Naive thymus-derived CD4-positive, alpha-beta T cell (primary cell): ENCODE measurements around the gene BDH2. TPM values are rescaled to one million over a fixed set of nuclear protein-coding genes. Genes with fewer than 3 reads are reported as not detected.

Experiments
- ATAC-seq: fragments of 150-1000 bp; cut with Tn5 transposase; 2 replicates; pipeline ENCODE4 v1.10.0; 2021; ENCODE audit warnings: mild to moderate bottlenecking, moderate library complexity
- CTCF ChIA-PET: fragments of 350-600 bp; sonication (Branson Sonifier 250); formaldehyde crosslinking; loops from one replicate; lab custom pipeline; 2021; ENCODE audit warnings: antibody characterized with exemption; lab: Charles Lee
- POLR2A ChIA-PET: fragments of 350-600 bp; sonication (Branson Sonifier 250); formaldehyde crosslinking; loops from one replicate; lab custom pipeline; 2021; ENCODE audit warnings: antibody characterized with exemption, inconsistent platforms; lab: Charles Lee
- DNase-seq, 9 donors: peaks; one replicate each; pipeline versions ENCODE4 v3.0.0 to v3.0.0-alpha.2; 2020 to 2022; ENCODE audit warnings: mixed read lengths in 1 of 9
- H3K27ac ChIP-seq: one replicate; pipeline ENCODE4 v1.7.0; 2013; ENCODE audit warnings: mild to moderate bottlenecking, low read depth, low read length, moderate library complexity
- H3K27me3 ChIP-seq, 2 donors: one replicate each; pipeline ENCODE4 v1.7.0; 2013; ENCODE audit warnings: low read length in 2 of 2, mild to moderate bottlenecking in 2 of 2, moderate library complexity in 2 of 2; ENCODE audit not compliant: control insufficient read depth in 2 of 2, insufficient read depth in 2 of 2
- H3K36me3 ChIP-seq, 3 experiments: 1 replicate in 2 of 3; 2 replicates in 1 of 3; pipeline ENCODE4 v1.7.0; 2013; ENCODE audit warnings: low read length in 3 of 3, mild to moderate bottlenecking in 3 of 3, moderate library complexity in 1 of 3; ENCODE audit not compliant: insufficient read depth in 3 of 3, control insufficient read depth in 2 of 3
- H3K4me1 ChIP-seq, 2 donors: one replicate each; pipeline ENCODE4 v1.7.0; 2013; ENCODE audit warnings: low read length in 2 of 2, mild to moderate bottlenecking in 2 of 2, moderate library complexity in 1 of 2; ENCODE audit not compliant: control insufficient read depth in 2 of 2, insufficient read depth in 2 of 2
- H3K4me3 ChIP-seq: 2 replicates; pipeline ENCODE4 v1.7.0; 2013; ENCODE audit warnings: mild to moderate bottlenecking, low read length
- H3K9me3 ChIP-seq, 3 experiments: 1 replicate in 2 of 3; 2 replicates in 1 of 3; pipeline ENCODE4 v1.7.0; 2013; ENCODE audit warnings: low read length in 3 of 3; ENCODE audit not compliant: control insufficient read depth in 2 of 3
- H3K27ac Mint-ChIP-seq, 9 donors: one replicate each; pipeline ENCODE4 v1.8.0; 2020 to 2022; ENCODE audit warnings: mixed read lengths in 9 of 9, mild to moderate bottlenecking in 8 of 9, moderate library complexity in 5 of 9, inconsistent platforms in 2 of 9
- H3K27me3 Mint-ChIP-seq, 5 donors: one replicate each; pipeline ENCODE4 v1.8.0; 2021 to 2022; ENCODE audit warnings: mixed read lengths in 5 of 5, mild to moderate bottlenecking in 1 of 5
- H3K36me3 Mint-ChIP-seq, 5 donors: one replicate each; pipeline ENCODE4 v1.8.0; 2020 to 2022; ENCODE audit warnings: mixed read lengths in 5 of 5, mild to moderate bottlenecking in 3 of 5, inconsistent platforms in 1 of 5
- H3K4me1 Mint-ChIP-seq, 7 donors: one replicate each; pipeline ENCODE4 v1.8.0; 2020 to 2022; ENCODE audit warnings: mixed read lengths in 7 of 7, mild to moderate bottlenecking in 3 of 7, inconsistent platforms in 1 of 7
- H3K4me3 Mint-ChIP-seq, 10 donors: one replicate each; pipeline ENCODE4 v1.8.0; 2020 to 2022; ENCODE audit warnings: mild to moderate bottlenecking in 10 of 10, mixed read lengths in 10 of 10, moderate library complexity in 6 of 10, inconsistent platforms in 2 of 10
- H3K9me3 Mint-ChIP-seq, 11 donors: one replicate each; pipeline ENCODE4 v1.8.0; 2020 to 2022; ENCODE audit warnings: mixed read lengths in 11 of 11, mild to moderate bottlenecking in 4 of 11, inconsistent platforms in 1 of 11, moderate library complexity in 1 of 11
- intact Hi-C, 2 donors: fragments of 100-400 bp; cut with micrococcal nuclease; formaldehyde crosslinking; loops; one replicate each; pipeline ENCODE4 v1.15.1; 2023
- polyA plus RNA-seq, 2 donors: library from polyadenylated mRNA; unstranded; fragments of 300-500 nt; fragmentation: Illumina TruSeq; gene quantifications; one replicate each; pipeline ENCODE4 v1.2.3, GENCODE V29; 2021
- total RNA-seq, 6 experiments: library from RNA in 5 of 6; stranded (reverse) in 5 of 6; gene quantifications; 1 replicate in 5 of 6; 2 replicates in 1 of 6; pipeline ENCODE4 v1.2.3 and lab custom pipeline; 2021 to 2026

Gene BDH2
- total and polyA plus RNA-seq, 7 experiments from 2014 or later = 8.4 to 41.0 (median 20.7) TPM

DNA sequence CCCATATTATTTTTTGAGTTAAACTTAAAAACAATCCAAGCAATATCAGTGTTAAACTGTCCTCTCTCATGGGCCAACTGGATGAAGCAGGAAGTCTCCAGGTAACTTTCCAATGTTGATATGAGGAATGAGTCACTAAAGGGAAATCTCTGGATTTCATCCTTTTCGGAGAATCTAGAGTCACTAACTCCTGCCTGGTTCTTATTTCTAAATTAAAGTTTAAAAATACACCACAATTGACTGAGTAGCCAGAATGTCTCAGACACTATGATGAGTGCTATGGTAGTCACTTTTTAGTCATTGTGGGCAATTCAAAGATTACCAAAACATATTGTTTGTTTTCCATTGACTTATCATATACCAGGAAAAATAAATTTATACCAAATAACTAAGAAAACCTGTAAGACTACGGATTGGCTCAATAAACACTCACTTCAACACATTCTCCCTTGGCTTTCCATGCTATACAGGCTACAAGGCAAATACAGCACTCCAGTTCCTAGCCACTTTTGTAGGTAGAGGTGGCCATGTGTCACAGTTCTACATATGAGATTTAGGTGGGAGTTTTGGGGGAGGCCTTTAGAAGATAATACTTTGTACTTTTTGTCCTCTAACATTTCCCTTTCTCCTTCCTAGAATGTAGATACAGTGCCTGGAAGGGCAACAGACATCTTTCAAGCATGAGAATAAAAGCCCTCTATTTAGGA, 31.6 kb downstream of the BDH2 start:
- ChIA-PET CTCF (no interaction called here), POLR2A (no interaction called here)
- no peaks in the 10 kb centered on the region for H3K4me1 ChIP-seq
- no peak for DNase-seq
- H3K4me3 ChIP-seq = no peak overlapping the region
- ATAC-seq = no peak
- no peaks in the 10 kb centered on the region for H3K9me3 ChIP-seq
- H3K27me3 ChIP-seq = no peaks in the 10 kb centered on the region
- Mint-ChIP-seq H3K9me3 (no peaks in the 10 kb centered on the region), H3K27me3 (no peaks in the 10 kb centered on the region), H3K27ac (no peak overlapping the region), H3K4me3 (no peak overlapping the region), H3K36me3 (peaks cover 0 to 34% (median 23%) of the 10 kb centered on the region in 5 donors), H3K4me1 (peaks cover 0 to 26% (median 8%) of the 10 kb centered on the region in 7 donors)
- H3K36me3 ChIP-seq = no peaks in the 10 kb centered on the region
- intact Hi-C loops = no loop called here
- no peak overlapping the region for H3K27ac ChIP-seq

DNA sequence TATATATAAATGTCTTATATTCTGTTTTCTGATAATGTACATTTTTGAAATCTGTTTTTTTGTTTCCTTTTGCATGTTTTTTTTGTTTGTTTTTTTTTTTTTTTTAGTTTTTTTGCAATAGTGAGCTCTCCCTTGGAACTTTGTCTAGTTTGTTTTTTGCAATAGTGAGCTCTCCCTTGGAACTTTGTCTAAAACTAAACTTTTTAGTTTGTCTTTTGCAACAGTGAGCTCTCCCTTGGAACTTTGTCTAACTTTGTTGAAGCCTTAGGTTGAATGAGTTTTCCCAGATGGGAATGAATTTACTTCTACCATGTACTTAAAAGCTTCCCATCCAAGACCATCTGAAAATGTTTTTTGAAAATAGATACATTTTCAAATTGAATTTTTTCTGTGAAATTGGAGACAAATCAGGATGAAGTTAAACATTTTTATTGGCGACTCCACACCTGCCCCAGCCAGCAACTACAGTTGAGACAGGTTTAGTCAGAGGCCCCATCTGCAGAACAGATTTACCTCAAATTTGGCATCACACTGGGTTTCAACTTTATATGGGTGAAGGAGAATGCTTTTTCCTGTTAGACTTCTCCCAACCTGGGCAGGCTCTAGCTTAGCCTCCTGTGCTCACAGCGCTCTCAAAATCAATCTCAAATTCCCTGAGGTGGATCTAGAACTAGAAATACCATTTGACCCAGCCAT, 39.0 kb downstream of the BDH2 start:
- no peak overlapping the region for H3K4me3 Mint-ChIP-seq
- no peak overlapping the region for H3K27ac Mint-ChIP-seq
- Histone ChIP-seq H3K27ac (no peak overlapping the region), H3K27me3 (no peaks in the 10 kb centered on the region), H3K4me1 (no peaks in the 10 kb centered on the region), H3K36me3 (peaks cover 0 to 4% (median 0%) of the 10 kb centered on the region in 3 experiments), H3K9me3 (no peaks in the 10 kb centered on the region), H3K4me3 (no peak overlapping the region)
- H3K4me1 Mint-ChIP-seq = peaks cover 0 to 12% (median 0%) of the 10 kb centered on the region in 7 donors
- peaks cover 0 to 46% (median 25%) of the 10 kb centered on the region in 5 donors for H3K36me3 Mint-ChIP-seq
- H3K9me3 Mint-ChIP-seq = peaks cover 0 to 3% (median 0%) of the 10 kb centered on the region in 11 donors
- intact Hi-C loops = no loop called here
- CTCF ChIA-PET = no interaction called here
- ATAC-seq (no peak), DNase-seq (no peak)
- H3K27me3 Mint-ChIP-seq = no peaks in the 10 kb centered on the region
- POLR2A ChIA-PET = no interaction called here

DNA sequence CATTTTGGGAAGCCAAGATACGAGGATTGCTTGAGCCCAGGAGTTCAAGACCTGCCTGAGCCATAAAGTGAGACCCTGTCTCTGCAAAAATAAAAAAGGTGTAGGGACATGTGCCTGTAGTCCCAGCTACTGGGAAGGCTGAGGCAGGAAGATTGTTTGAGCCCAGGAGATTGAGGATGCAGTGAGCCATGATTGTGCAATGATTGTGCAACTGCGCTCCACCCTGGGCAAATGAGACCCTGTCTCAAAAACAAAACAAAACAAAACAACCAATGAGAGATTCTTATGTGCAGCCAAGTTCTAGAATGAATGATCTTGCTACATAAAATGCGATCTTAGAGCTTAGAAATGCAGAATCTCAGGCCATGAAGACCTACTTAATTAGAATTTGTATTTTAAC, 45.6 kb downstream of the BDH2 start:
- no peak for DNase-seq
- H3K4me1 ChIP-seq = no peaks in the 10 kb centered on the region
- H3K27me3 ChIP-seq = no peaks in the 10 kb centered on the region
- Mint-ChIP-seq H3K4me1 (peaks cover 0 to 12% (median 0%) of the 10 kb centered on the region in 7 donors), H3K9me3 (no peaks in the 10 kb centered on the region), H3K4me3 (no peak overlapping the region), H3K27me3 (no peaks in the 10 kb centered on the region), H3K27ac (no peak overlapping the region), H3K36me3 (peaks cover 0 to 18% (median 9%) of the 10 kb centered on the region in 5 donors)
- no peak overlapping the region for H3K4me3 ChIP-seq
- intact Hi-C loops = no loop called here
- H3K9me3 ChIP-seq = no peaks in the 10 kb centered on the region
- peaks cover 0 to under 1% (median 0%) of the 10 kb centered on the region in 3 experiments for H3K36me3 ChIP-seq
- ChIA-PET POLR2A (no interaction called here), CTCF (interaction anchor here (0.6 to 0.7 kb wide), 2 partner anchors 46 to 184 kb away, joined by 3 read pairs; partner anchors contain the start of gene BDH2)
- H3K27ac ChIP-seq = no peak overlapping the region
- no peak for ATAC-seq

DNA sequence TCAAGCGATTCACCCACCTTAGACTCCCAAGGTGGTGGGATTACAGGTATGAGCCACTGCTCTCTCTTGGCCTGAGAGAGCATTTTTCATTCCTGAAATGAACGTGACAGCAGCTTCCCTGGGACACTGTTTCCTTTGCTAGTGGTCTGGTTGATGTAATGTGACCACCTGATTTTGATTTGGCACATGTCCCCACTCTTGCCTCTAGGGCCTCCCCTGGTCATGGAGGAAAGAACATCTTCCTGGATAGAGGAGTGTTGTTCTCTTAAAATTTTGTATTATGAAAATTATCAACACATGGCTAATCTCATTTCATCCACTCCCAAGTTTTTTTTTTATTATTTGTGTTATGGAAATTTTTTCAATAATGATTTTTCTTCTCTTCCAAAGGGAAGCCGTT, 46.9 kb downstream of the BDH2 start:
- H3K36me3 Mint-ChIP-seq = peaks cover 0 to 20% (median 14%) of the 10 kb centered on the region in 5 donors
- H3K27ac ChIP-seq = no peak overlapping the region
- no peak for ATAC-seq
- no peak overlapping the region for H3K27ac Mint-ChIP-seq
- ChIA-PET POLR2A (interaction anchor here (0.9 kb wide), 1 partner anchor 37 kb away, joined by 3 read pairs; no protein-coding TSS in a partner anchor), CTCF (interaction anchor here (0.6 kb wide), 1 partner anchor 11 kb away, joined by 3 read pairs; no protein-coding TSS in a partner anchor)
- peaks cover 0 to 12% (median 0%) of the 10 kb centered on the region in 7 donors for H3K4me1 Mint-ChIP-seq
- H3K4me3 Mint-ChIP-seq = no peak overlapping the region
- peaks cover 0 to 7% (median 0%) of the 10 kb centered on the region in 3 experiments for H3K36me3 ChIP-seq
- intact Hi-C loops = no loop called here
- no peaks in the 10 kb centered on the region for H3K27me3 Mint-ChIP-seq
- H3K27me3 ChIP-seq = no peaks in the 10 kb centered on the region
- H3K4me1 ChIP-seq = no peaks in the 10 kb centered on the region
- H3K9me3 Mint-ChIP-seq = no peaks in the 10 kb centered on the region
- no peak for DNase-seq
- no peak overlapping the region for H3K4me3 ChIP-seq
- no peaks in the 10 kb centered on the region for H3K9me3 ChIP-seq

DNA sequence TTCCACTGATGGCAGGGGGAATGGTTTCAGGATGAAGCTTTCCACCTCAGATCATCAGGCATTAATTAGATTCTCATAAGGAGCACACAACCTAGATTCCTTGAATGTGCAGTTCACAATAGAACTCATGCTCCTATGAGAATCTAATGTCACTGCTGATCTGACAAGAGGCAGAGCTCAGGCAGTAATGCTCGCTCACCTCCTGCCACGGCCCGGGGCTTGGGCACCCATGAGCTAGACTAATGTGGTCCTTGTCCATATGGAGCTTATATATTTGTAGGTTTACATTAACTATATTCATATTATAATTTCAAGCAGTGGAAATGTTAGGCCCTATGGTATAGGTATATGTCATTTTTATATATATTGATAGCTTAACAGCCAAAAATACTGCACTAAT, 47.5 kb downstream of the BDH2 start:
- Histone ChIP-seq H3K9me3 (no peaks in the 10 kb centered on the region), H3K4me1 (no peaks in the 10 kb centered on the region), H3K36me3 (peaks cover 0 to 7% (median 0%) of the 10 kb centered on the region in 3 experiments), H3K4me3 (no peak overlapping the region), H3K27ac (no peak overlapping the region), H3K27me3 (no peaks in the 10 kb centered on the region)
- Mint-ChIP-seq H3K4me1 (peaks cover 0 to 12% (median 0%) of the 10 kb centered on the region in 7 donors), H3K27me3 (no peaks in the 10 kb centered on the region), H3K4me3 (no peak overlapping the region), H3K27ac (no peak overlapping the region), H3K9me3 (no peaks in the 10 kb centered on the region), H3K36me3 (peaks cover 0 to 23% (median 13%) of the 10 kb centered on the region in 5 donors)
- ChIA-PET CTCF (no interaction called here), POLR2A (interaction anchor here (0.7 to 0.9 kb wide), 2 partner anchors 15 to 38 kb away, joined by 3 to 5 read pairs; no protein-coding TSS in a partner anchor)
- ATAC-seq (no peak), DNase-seq (no peak)
- intact Hi-C loops = no loop called here

DNA sequence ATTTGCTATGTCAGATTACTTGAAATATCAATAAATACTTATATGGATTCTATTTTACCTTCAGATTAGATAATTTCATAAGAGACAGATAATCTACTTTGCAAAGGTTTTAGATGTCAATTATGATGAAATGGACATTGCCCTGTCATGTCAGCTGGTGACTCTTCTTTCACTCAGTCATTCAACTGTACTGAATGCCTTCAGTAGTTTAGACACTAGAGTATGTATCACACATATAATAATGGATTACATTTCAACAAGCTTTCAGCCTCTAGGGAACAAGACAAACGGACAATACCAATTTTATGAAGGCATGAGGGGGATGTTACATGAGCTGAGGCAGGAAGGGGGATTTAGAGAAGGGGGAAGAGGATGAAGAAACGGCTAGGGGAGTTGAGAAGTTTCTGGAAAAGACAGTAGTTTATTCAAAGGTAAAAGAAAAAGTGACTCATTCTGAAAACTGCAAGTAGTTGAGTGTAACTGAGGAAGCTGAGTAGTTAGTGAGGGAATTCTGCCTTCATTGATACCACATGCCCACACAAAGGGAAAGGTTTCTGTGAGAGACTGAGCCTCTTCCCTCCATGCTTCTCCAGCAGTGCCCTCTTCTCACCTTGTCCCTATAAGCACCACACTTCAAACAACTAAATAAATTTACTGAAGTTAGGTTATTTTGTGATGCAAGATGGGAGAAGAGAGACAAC, 48.7 kb downstream of the BDH2 start:
- intact Hi-C loops = no loop called here
- H3K9me3 ChIP-seq = no peaks in the 10 kb centered on the region
- Mint-ChIP-seq H3K27ac (peak overlapping the region in 1 of 9 donors; percentile 6), H3K36me3 (peaks cover 0 to 22% (median 13%) of the 10 kb centered on the region in 5 donors), H3K9me3 (no peaks in the 10 kb centered on the region), H3K4me3 (no peak overlapping the region), H3K27me3 (no peaks in the 10 kb centered on the region), H3K4me1 (peaks cover 0 to 15% (median 0%) of the 10 kb centered on the region in 7 donors)
- no peak overlapping the region for H3K4me3 ChIP-seq
- H3K27me3 ChIP-seq = no peaks in the 10 kb centered on the region
- ChIA-PET CTCF (interaction anchor here (1.9 kb wide), 1 partner anchor 40 kb away, joined by 7 read pairs; no protein-coding TSS in a partner anchor), POLR2A (interaction anchor here (1.2 kb wide), 1 partner anchor 41 kb away, joined by 3 read pairs; no protein-coding TSS in a partner anchor)
- DNase-seq (no peak), ATAC-seq (no peak)
- peaks cover 0 to 7% (median 0%) of the 10 kb centered on the region in 3 experiments for H3K36me3 ChIP-seq
- H3K4me1 ChIP-seq = no peaks in the 10 kb centered on the region
- H3K27ac ChIP-seq = no peak overlapping the region
